Astrocyte of the cerebellum (primary cell): ENCODE results near the gene SPTLC2.

Source experiments
- DNase-seq: peaks from one replicate; pipeline ENCODE4 v3.0.0-alpha.2; 2011; ENCODE audit warnings: low read depth
- H3K4me3 ChIP-seq: 2 replicates; pipeline ENCODE4 v1.5.1; 2011; ENCODE audit warnings: mild to moderate bottlenecking, low read depth, low read length, moderate library complexity
- in situ Hi-C: cut with HindIII; loops from 2 replicates; pipeline ENCODE4 v1.10.0; 2017; ENCODE audit warnings: low sequenced_read_pairs
- TF ChIP-seq, protein P1 (sequence below): IDR thresholded peaks from 2 replicates; pipeline ENCODE4 v1.5.1; 2012; ENCODE audit warnings: low read length, low read depth, moderate library complexity, mild to moderate bottlenecking; ENCODE audit errors: missing control alignments

Gene SPTLC2

DNA sequence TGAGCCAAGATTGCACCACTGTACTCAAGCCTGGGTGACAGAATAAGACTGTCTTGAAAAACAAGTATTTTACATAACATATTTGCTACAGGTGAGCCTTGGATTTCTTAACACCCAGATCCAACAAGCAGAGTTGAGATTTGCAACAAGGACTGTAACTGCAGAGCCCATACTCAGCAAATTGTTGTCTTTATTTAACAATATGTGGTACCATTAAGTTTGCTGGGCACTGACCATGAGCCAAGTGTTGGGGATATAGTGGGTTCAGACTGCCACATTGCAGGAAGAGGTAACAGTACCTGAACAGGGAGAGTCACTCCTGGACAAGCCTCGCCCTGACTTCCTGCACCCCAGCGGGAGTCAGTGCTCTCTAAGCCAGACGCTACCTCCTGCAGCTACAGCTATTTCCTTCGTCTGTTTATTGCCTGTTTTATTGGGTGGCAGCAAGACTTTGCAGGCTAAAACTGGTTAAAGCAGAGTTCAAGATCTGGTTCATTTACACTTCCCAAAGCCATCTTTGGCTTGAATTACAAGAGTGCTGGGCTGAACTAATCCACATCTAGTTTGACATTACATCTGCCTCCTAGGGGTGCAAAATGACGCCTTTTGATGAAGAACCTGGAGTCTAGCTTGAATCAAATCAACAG, 146.1 kb downstream of the SPTLC2 start:
- TF ChIP-seq, protein P1, sequence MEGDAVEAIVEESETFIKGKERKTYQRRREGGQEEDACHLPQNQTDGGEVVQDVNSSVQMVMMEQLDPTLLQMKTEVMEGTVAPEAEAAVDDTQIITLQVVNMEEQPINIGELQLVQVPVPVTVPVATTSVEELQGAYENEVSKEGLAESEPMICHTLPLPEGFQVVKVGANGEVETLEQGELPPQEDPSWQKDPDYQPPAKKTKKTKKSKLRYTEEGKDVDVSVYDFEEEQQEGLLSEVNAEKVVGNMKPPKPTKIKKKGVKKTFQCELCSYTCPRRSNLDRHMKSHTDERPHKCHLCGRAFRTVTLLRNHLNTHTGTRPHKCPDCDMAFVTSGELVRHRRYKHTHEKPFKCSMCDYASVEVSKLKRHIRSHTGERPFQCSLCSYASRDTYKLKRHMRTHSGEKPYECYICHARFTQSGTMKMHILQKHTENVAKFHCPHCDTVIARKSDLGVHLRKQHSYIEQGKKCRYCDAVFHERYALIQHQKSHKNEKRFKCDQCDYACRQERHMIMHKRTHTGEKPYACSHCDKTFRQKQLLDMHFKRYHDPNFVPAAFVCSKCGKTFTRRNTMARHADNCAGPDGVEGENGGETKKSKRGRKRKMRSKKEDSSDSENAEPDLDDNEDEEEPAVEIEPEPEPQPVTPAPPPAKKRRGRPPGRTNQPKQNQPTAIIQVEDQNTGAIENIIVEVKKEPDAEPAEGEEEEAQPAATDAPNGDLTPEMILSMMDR, result no peak
- in situ Hi-C loops, result no loop called here
- DNase-seq, result no peak
- no peak overlapping the region for H3K4me3 ChIP-seq

DNA sequence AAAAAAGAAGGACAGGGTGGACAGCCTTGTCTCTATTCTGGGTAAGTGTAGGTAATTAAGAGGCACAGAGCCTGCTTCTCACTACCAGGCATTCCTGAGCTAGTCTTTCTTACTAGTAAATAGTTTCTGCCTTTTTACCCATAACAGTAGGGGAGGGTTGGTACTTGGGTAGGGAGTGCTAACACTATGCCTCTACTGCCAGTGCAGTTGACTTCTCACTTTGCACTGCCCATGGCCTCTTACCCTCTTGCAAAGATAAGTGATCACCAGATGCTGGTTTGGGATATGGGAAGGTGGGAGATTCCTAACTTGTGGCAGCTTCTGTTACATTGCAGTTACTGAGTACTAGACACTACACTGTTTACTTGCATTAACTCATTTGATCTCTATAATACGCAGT, 146.9 kb downstream of the SPTLC2 start:
- no peak overlapping the region for H3K4me3 ChIP-seq

DNA sequence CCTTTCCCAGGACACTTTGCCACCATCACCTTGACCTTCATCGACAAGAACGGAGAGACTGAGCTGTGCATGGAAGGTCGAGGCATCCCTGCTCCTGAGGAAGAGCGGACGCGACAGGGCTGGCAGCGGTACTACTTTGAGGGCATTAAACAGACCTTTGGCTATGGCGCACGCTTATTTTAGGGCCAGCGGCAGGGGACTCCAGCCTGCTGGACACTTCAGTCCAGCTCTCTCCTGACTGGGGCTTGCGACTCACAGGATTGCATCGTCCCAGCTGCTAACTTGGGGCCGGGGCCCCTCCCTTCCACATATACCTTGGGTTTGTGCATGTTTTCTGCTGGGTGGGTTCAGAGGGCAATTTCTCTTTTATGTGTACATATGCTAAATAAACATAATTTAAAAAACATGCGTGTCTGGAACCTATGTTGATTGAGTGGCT, 147.4 kb downstream of the SPTLC2 start:
- TF ChIP-seq, protein P1, result no peak
- no peak for DNase-seq
- in situ Hi-C loops, result no loop called here
- no peak overlapping the region for H3K4me3 ChIP-seq

More for the DNA sequence above, 146.9 kb downstream of the SPTLC2 start:
- no peak for DNase-seq
- in situ Hi-C loops, result no loop called here
- TF ChIP-seq, protein P1, result no peak

DNA sequence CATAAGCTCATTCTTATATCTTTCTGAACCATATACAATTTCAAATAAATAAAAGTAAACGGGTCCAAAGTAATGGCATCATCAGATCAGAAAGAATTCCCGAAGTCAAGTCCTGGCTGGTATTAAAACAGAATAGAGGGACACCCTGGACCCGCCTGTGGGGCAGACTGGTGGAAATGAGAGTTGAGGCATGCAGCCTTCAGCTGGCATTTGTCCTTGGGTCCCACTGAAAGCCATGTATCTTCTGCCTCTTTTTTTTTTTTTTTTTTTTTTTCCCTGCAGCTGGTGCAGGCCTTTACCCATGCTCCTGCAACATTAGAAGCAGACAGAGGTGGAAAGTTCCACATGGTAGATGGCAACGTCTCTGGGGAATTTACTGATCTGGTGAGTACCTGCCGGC, 148.6 kb downstream of the SPTLC2 start:
- no peak overlapping the region for H3K4me3 ChIP-seq
- no peak for DNase-seq
- in situ Hi-C loops, result no loop called here
- TF ChIP-seq, protein P1, result no peak

DNA sequence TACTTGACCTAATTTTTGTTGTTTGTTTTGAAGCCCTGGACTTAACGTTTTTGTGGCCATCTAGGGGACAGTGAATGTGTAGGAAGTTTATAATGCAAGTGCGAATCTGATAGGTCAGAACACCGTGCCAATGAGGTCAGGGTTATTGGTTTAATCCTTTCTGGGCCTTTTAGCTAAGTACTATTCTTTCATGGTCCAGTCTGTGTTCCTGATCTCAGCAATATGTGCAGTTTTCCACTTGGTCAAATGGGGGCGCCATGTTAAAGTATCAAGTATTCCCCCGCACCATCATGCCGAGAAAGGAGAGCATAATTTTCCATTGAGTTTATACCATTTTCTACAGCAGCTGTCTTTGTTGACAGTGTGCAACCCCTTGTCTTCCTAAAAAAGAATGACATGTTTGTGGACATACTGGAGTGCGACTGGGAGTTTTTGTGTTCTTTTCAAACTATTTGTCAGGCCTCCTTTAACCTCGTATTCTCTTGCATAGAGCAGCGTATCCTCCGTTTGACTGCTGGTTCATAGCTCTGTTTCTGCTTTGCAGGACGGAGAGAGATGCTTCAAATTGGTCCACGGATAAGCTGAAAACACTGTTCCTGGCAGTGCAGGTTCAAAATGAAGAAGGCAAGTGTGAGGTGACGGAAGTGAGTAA, 157.2 kb downstream of the SPTLC2 start:
- in situ Hi-C loops, result no loop called here
- TF ChIP-seq, protein P1, result peak; percentile 79
- peak; percentile 65 for DNase-seq
- peak overlapping the region; percentile 98 for H3K4me3 ChIP-seq

DNA sequence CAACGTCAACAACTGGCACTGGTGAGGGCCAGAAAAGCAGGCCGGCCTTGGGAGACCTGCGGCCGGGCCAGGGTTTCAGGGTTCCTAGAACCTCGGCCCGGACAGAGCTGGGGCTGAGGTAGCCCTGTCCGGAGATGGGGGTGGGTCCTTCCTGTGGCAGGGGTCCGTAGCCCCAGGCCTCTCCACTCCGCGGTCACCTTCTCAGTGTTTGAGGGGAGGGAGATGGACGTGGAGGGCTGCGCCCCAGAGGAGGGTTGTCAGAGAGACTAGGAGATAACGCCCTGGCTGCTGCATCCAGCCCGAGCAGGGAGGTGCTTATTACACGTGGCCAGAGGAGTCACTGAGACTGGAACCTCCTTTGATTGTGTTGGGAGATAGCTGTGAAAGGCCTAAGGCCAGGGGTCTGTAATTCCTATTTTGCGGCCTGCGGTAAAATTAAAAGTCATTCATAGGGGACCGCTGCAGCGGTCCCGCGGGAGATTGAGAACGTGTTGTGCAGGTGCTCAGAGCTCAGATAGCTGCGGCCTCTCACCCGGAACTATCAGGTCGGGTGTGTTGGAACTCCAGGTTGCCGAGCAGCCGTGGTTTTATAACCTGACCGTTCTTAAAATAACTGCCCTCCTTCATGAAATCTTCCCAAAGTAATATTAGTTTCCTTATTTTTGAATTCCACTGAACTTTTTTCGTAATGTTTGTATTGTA, 158.0 kb downstream of the SPTLC2 start:
- in situ Hi-C loops, result no loop called here
- H3K4me3 ChIP-seq, result peak overlapping the region; percentile 98
- DNase-seq, result no peak
- TF ChIP-seq, protein P1, result no peak
